ENCODE data around the gene TAS1R2.
A peak's percentile ranks its signal among the peaks of the same experiment; 100 is the strongest.
"Not testable (repeated sequence)": the region's sequence is repeated elsewhere in the genome, so short reads cannot be mapped to it uniquely, and the experiment has no call there.

Gene TAS1R2

GRCh38 chr1:18868801-18869424 lies 9.5 kb upstream of the TAS1R2 start:
- DNase-seq (ENCODE audit: low spot score), result peak; percentile 62

GRCh38 chr1:18868354-18868753 lies 8.9 kb upstream of the TAS1R2 start:
- DNase-seq (ENCODE audit: low spot score), result no peak

- DNase-seq (ENCODE audit: low spot score), result no peak
These were observed 7.4 kb upstream of the TAS1R2 start for GRCh38 chr1:18866846-18867245.

- no peak for DNase-seq (ENCODE audit: low spot score)
These were observed 6.9 kb upstream of the TAS1R2 start for GRCh38 chr1:18866314-18866713.

GRCh38 chr1:18865176-18865575 lies 5.7 kb upstream of the TAS1R2 start:
- no peak for DNase-seq (ENCODE audit: low spot score)

GRCh38 chr1:18861590-18861989 lies 2.1 kb upstream of the TAS1R2 start:
- DNase-seq (ENCODE audit: low spot score), result no peak

GRCh38 chr1:18861082-18861481 lies 1.6 kb upstream of the TAS1R2 start:
- DNase-seq (ENCODE audit: low spot score), result no peak

GRCh38 chr1:18858070-18858688 lies 1.3 kb downstream of the TAS1R2 start:
- DNase-seq (ENCODE audit: low spot score), result no peak

GRCh38 chr1:18856435-18856834 lies 3.0 kb downstream of the TAS1R2 start:
- no peak for DNase-seq (ENCODE audit: low spot score)

- DNase-seq (ENCODE audit: low spot score), result no peak
These were observed 3.9 kb downstream of the TAS1R2 start for GRCh38 chr1:18855573-18855972.

GRCh38 chr1:18854331-18855025 lies 5.0 kb downstream of the TAS1R2 start:
- no peak for DNase-seq (ENCODE audit: low spot score)

- no peak for DNase-seq (ENCODE audit: low spot score)
These were observed 7.0 kb downstream of the TAS1R2 start for GRCh38 chr1:18852501-18852900.

- no peak for DNase-seq (ENCODE audit: low spot score)
These were observed 10.2 kb downstream of the TAS1R2 start for GRCh38 chr1:18849261-18849711.

GRCh38 chr1:18847723-18848122 lies 11.7 kb downstream of the TAS1R2 start:
- not testable (repeated sequence) for DNase-seq (ENCODE audit: low spot score)

GRCh38 chr1:18840145-18840544 lies 19.3 kb downstream of the TAS1R2 start:
- DNase-seq (ENCODE audit: low spot score), result no peak

- DNase-seq (ENCODE audit: low spot score), result no peak
These were observed 22.8 kb downstream of the TAS1R2 start for GRCh38 chr1:18836654-18837053.

GRCh38 chr1:18832319-18832718 lies 27.1 kb downstream of the TAS1R2 start:
- not testable (repeated sequence) for DNase-seq (ENCODE audit: low spot score)

- no peak for DNase-seq (ENCODE audit: low spot score)
These were observed 27.8 kb downstream of the TAS1R2 start for GRCh38 chr1:18831656-18832055.

- DNase-seq (ENCODE audit: low spot score), result no peak
These were observed 28.9 kb downstream of the TAS1R2 start for GRCh38 chr1:18830596-18830995.

- no peak for DNase-seq (ENCODE audit: low spot score)
These were observed 29.8 kb downstream of the TAS1R2 start for GRCh38 chr1:18829671-18830070.

- DNase-seq (ENCODE audit: low spot score), result no peak
These were observed 31.2 kb downstream of the TAS1R2 start for GRCh38 chr1:18828224-18828623.

- no peak for DNase-seq (ENCODE audit: low spot score)
These were observed 36.0 kb downstream of the TAS1R2 start for GRCh38 chr1:18823438-18823837.
